ENCODE results near the gene SKA2.

SKA2 gene

GRCh38 chr17:59154721-59155438, at the start of gene SKA2:
Gene SKA2 (minus strand): TSS chr17:59155186. CDS start chr17:59155163, 23 bp downstream.
- DNase-seq, result peak; percentile 68 to 96
- Histone ChIP-seq H3K4me3 (peak within 1 kb of the TSS; percentile 75 to 76), H3K27ac (peak within 1 kb of the TSS; percentile 63 to 82), H3K9me3 (no peaks in the 10 kb centered on the region), H3K27me3 (no peaks in the 10 kb centered on the region), H3K36me3 (no peaks in the 10 kb centered on the region), H3K4me1 (peaks cover 0 to 22% (median 6%) of the 10 kb centered on the region in 4 donors)
- peak in 1 of 2 experiments; percentile 40 for TF ChIP-seq CTCF (IDR thresholded peaks at IDR 0.05)
- intact Hi-C loops (cut with DNase I; ENCODE audit: low total_unique reads), result loop anchor here (2.0 kb wide), 1 partner anchor 48 kb away; the partner anchor contains the start of gene TRIM37

GRCh38 chr17:59202320-59202719, 47.3 kb upstream of the SKA2 start:
- TF ChIP-seq CTCF (IDR thresholded peaks at IDR 0.05), result no peak
- Histone ChIP-seq H3K36me3 (no peaks in the 10 kb centered on the region), H3K4me3 (no peak overlapping the region), H3K27me3 (no peaks in the 10 kb centered on the region), H3K4me1 (no peaks in the 10 kb centered on the region), H3K9me3 (no peaks in the 10 kb centered on the region), H3K27ac (no peak overlapping the region)
- DNase-seq, result no peak
- intact Hi-C loops (cut with DNase I; ENCODE audit: low total_unique reads), result no loop called here

GRCh38 chr17:59199398-59199797, 44.4 kb upstream of the SKA2 start:
- no peak for DNase-seq
- Histone ChIP-seq H3K4me3 (no peak overlapping the region), H3K27me3 (no peaks in the 10 kb centered on the region), H3K9me3 (no peaks in the 10 kb centered on the region), H3K36me3 (no peaks in the 10 kb centered on the region), H3K27ac (no peak overlapping the region), H3K4me1 (no peaks in the 10 kb centered on the region)
- intact Hi-C loops (cut with DNase I; ENCODE audit: low total_unique reads), result no loop called here
- no peak for TF ChIP-seq CTCF (IDR thresholded peaks at IDR 0.05)

GRCh38 chr17:59193336-59193862, 38.4 kb upstream of the SKA2 start:
- no peak overlapping the region for H3K27ac ChIP-seq
- DNase-seq, result no peak

GRCh38 chr17:59190806-59191205, 35.8 kb upstream of the SKA2 start:
- no peaks in the 10 kb centered on the region for H3K4me1 ChIP-seq
- H3K27ac ChIP-seq, result no peak overlapping the region
- H3K27me3 ChIP-seq, result no peaks in the 10 kb centered on the region
- intact Hi-C loops (cut with DNase I; ENCODE audit: low total_unique reads), result no loop called here
- H3K4me3 ChIP-seq, result no peak overlapping the region
- H3K9me3 ChIP-seq, result no peaks in the 10 kb centered on the region
- TF ChIP-seq CTCF (IDR thresholded peaks at IDR 0.05), result no peak
- H3K36me3 ChIP-seq, result no peaks in the 10 kb centered on the region
- no peak for DNase-seq

More at GRCh38 chr17:59193336-59193862, 38.4 kb upstream of the SKA2 start:
- intact Hi-C loops (cut with DNase I; ENCODE audit: low total_unique reads), result no loop called here
- Histone ChIP-seq H3K4me3 (no peak overlapping the region), H3K27me3 (no peaks in the 10 kb centered on the region), H3K9me3 (no peaks in the 10 kb centered on the region), H3K4me1 (no peaks in the 10 kb centered on the region), H3K36me3 (no peaks in the 10 kb centered on the region)
- no peak for TF ChIP-seq CTCF (IDR thresholded peaks at IDR 0.05)

Data from tibial artery (tissue), 4 donors.